ENCODE results near the gene GHDC.
"Not testable (repeated sequence)": the region's sequence is repeated elsewhere in the genome, so short reads cannot be mapped to it uniquely, and the experiment has no call there.

GHDC gene, protein sequence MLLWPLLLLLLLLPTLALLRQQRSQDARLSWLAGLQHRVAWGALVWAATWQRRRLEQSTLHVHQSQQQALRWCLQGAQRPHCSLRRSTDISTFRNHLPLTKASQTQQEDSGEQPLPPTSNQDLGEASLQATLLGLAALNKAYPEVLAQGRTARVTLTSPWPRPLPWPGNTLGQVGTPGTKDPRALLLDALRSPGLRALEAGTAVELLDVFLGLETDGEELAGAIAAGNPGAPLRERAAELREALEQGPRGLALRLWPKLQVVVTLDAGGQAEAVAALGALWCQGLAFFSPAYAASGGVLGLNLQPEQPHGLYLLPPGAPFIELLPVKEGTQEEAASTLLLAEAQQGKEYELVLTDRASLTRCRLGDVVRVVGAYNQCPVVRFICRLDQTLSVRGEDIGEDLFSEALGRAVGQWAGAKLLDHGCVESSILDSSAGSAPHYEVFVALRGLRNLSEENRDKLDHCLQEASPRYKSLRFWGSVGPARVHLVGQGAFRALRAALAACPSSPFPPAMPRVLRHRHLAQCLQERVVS

DNA sequence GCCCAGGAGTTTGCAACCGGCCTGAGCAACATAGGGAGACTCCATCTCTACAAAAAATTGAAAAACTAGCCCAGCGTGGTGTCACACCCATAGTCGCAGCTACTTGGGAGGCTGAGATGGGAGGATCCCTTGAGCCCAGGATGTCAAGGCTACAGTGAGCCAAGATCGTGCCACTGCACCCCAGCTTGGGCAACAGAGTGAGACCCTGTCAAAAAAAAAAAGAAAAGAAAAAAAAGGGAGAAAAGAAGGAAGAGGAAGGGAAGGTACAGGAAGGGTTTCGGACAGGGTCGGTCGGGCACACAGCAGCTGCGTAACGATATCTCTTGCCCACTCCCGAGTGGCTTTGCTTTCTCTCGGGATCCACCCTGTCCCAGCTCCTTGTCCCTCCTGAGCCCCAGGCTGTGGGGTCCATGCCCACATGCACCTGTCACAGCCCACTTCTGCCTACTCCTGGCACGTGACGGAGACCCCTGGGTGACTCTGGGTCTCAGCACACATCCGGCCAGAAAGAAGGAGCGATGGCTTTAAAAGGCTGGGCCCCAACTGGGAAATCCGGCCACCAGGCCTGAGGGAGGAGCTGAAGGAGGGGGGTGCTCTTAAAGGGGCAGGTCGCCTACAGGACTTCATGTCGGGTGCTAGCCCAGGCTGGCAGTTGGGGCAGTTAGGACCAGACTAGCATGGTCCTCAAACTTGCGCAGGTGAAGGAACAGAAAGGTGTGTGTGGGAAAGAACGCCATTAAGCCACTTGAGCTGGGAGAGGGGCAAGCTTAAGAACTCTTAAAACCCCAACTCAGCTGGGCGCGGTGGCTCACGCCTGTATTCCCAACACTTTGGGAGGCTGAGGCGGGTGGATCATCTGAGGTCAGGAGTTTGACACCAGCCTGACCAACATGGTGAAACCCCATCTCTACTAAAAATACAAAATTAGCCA is at the start of gene GHDC:
TSS of gene GHDC (minus strand) at position 526 of the 931 bp plus-strand sequence. CDS start 913 bp downstream, outside the sequence.
- DNase-seq: peak; percentile 81 to 85

DNA sequence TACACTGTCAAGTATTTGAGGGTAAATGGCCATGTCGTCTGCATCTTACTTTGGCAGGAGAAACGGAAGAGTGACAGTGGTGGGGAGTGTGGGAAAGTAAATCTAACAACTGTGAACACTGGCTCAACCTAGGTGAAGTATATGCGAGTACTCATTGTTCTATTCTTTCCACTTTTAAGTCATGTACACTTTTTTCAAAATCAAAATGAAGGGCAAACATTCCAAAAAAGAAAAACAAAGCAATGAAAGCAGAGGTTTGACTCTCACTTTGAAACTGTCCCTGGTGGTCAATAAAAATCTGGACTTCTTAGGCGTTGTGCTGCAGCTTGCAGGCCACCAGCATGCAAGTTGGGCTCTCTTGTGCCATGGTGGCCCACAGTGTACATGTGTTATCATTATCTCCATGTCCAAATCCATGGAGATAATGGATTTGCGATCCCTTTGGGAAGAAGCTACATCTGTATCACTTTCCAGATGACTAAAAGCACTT is 49.2 kb upstream of the GHDC start:
- no peak for DNase-seq

DNA sequence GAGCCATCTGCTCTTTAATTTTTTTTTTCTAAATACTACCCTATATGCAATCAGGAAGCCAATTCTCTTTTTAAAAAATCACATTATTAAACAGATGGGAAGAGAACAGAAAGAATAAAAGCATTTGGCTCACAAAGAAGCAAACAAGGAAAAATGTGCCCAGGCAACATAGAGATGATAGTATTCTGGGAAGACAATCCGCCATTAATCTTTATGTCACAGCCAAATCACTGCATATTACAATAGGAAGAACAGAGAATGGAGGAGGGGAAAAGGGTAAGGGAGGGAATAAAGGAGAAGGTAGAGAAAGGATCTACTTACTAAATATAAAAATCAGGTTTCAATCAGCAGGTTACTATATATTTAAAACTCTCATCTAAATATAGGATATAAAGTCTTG is 47.6 kb upstream of the GHDC start:
- no peak for DNase-seq

DNA sequence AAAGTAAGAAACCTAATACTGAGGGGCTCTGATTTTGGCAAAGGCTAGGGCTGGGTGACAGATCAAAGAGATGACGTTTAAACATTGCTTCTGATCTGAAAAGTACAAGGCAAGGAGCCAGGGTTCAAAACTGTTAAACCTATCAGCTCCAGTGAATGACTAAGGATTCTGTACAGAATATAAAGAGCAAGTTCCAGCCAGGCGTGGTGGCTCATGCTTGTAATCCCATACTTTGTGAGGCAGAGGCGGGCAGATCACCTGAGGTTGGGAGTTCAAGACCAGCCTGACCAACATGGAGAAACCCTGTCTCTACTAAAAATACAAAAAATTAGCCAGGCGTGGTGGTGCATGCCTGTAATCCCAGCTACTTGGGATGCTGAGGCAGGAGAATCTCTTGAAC is 46.6 kb upstream of the GHDC start:
- DNase-seq: not testable (repeated sequence)

DNA sequence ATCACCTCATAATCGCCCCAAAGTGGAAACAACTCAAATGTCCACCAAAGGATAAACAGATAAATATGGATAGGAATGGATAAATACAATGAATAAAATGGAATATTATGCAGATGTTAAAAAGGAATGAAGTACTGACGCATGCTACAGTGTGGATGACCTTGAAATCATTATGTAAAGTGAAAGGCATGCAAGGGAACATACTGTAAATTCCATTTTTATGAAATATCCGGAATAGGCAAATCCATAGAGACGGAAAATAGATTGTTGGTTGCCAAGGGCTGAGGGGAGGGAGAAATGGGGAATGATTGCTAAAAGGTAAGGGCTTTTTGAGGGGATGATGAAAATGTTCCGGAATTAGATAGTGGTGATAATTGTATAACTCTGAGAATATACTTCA is 45.9 kb upstream of the GHDC start:
- no peak for DNase-seq

DNA sequence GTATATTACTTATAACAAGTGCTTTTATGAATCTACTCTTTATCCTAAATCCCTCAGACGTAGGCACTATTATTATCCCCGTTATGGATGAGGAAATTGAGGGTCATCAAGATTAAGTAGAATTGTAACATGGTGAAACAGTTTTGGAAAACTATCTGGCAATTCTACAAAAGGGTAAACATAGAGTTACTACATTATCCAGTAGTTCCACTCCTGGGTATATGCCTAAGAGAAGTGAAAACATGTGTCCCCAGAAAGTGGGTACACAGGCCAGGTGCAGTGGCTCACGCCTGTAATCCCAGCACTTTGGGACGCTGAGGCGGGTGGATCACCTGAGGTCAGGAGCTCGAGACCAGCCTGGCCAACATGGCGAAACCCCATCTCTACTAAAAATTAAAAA is 45.3 kb upstream of the GHDC start:
- DNase-seq: not testable (repeated sequence)

DNA sequence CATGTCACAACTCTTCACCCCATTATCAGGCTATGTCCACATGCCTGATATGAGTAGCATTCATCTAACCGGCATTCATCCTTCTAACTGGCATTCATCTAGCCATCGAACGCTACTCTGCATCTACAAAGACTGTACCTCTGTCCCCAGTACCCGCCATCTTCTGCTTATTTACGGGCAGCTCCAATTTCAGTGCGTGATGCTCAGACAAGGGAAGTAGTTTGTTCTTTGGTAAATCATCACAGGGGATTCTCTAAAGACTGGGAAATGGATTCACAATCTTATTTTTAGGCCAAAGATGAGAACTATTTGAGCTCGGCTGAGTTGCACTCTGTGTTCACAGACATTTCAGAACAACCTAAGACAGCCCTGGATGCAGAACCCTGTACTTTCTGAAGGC is 42.5 kb upstream of the GHDC start:
- DNase-seq: no peak

DNA sequence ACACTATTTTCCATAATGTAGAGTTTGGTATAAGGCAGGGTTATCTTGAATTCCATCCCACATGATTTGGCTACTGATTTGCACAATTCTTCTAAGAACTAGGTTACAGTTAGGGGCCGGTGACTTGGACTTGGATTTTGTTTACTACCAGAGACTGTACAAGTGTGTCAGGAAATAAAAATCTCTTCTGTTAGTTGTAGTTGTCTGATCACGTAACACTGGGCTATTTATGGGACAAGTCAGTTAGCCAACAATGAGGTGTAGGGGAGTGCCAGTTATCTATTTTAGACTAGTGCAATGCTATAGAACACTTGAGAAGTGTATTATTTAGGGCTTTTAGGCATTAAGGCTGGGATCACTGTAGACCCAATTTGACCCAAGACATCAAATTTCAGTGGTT is 39.7 kb upstream of the GHDC start:
- DNase-seq: no peak

DNA sequence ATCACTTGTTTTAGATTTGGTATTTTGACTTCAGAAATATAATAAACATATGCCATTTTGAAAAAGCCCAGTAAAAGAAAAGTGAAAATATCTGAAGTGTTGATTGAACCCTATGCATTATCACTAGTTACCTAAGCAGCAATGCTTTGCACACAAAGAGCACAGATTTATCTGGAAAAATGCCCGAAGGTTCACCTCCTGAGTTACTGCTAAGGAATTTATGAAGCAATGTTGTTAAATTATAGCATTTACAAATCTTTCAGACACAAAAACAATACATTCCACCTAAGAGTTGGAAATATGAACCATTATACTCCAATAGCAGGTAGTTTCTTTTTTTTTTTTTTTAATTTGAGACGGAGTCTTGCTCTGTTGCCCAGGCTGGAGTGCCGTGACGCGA is 38.9 kb upstream of the GHDC start:
- DNase-seq: no peak

DNA sequence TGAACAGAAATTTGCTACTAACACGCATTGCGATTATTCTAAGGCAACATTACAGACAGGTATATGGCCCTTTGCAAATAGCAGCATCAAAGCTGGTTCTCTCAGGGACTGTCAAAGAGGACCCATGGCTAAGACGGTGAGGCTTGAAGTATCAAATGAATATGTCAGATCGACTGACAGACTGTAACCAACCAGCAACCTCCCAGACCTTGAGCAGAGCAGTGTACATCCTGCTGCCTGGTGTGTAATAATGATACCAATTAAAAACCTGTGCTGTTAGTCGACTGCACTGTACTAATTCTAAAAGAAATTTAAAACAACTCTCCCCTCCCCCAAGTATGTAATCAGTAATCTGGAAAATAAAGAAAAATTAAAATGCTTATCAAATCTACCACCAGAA is 35.9 kb upstream of the GHDC start:
- DNase-seq: peak in 1 of 2 experiments; percentile 57

DNA sequence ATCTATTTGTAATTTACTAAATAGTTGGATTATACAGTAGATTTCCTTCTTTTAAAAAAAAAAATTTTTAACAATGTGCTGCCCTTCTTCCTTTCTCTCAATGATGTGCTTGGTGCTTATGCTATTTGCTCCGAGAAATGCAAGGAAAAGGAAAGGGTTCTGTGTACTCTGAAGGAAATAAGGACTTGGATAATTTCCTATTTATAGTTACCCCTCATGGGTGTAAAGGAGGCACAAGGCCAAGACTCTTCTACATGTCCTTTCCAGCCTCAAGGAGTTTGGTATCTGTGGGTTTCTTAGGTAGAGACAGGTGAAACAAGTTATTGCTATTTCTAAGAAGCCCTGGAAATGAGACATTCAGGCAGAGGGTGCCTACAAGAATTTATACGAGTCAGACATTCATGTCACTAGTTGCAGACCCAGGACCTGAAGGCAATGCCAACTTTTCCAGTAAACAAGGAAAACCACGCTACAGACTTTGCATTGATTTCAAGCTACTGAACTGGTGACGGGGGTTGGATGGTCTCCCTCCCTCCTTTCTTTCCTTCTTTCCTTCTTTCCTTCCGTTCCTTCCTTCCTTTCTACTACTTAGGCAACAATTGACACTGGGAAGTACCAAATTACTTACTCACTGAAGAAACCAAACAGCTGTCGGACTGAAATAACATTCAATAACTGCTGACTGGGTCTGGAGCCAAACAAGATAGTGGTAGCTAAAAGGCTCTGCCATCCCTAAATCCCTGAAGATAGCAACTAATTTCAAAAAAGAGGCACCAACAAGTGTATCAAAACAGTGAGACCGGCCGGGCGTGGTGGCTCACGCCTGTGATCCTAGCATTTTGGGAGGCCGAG is 33.8 kb upstream of the GHDC start:
- no peak for DNase-seq

DNA sequence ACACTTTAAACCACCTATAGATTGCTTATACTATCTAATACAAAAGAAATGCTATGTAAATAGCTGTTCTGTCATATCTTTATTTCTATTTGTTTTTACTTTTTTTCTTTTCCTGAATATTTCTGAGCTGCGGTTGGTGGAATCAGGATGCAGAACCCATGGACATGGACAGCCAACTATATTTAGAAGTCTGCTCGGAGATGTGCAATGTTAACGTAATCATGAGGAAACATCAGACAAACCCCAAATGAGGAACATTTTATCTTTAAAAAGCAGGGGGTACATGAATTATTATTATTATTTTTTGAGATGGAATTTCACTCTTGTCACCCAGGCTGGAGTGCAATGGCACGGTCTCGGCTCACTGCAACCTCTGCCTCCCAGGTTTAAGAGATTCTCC is 31.4 kb upstream of the GHDC start:
- DNase-seq: no peak

DNA sequence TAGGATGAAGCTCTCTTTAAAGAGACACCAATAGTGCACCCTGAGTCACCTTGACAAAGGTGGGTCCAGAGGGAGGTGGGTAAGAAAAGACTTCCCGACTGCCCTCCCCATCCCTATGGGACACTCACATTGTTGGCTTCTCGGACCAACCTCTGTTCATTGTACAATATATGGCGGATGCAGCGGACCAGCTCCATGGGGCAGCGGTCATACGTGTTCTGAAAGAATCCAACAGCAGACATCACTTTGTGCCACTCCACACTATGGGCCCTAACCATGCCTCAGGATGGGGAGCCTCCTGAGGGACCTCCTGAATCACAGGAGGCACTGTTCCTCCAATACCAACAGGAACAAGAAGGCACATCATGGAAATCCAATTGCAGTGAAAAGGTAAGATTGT is 30.4 kb upstream of the GHDC start:
- DNase-seq: no peak

DNA sequence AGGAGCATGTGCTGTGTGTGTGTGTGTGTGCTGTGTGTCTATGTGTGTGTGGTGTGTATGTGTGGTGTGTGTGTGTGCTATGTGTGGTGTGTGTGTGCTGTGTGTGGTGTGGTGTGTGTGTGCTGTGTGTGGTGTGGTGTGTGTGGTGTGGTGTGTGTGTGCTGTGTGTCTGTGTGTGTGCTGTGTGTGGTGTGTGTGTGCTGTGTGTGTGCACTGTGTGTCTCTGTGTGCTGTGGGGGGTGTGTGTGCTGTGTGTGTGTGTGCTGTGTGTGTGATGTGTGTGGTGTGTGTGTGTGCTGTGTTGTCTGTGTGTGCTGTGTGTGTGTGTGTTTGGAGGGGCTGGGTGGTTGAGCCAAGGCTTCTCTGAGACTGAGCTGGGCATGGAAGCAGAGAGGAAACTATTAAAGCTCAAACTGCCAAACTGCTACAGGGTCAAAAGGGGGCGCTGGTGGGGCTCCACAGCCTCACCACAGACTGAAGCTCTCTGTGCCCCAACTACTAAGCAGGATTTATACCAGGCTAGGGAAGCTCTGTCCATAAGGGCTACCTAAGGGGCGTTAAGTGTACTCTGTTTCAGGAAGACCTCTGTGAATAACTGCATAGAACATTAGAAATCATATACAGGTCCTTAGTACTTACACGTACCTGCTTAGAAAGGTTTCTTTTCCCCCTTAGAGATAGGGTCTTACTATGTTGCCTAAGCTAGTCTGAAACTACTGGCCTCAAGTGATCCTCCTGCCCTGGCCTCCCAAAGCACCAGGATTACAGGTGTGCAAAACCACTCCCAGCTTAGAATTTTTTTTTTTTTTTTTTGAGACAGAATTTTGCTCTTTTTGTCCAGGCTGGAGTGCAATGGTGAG is 27.8 kb upstream of the GHDC start:
- DNase-seq: peak; percentile 21 to 36

DNA sequence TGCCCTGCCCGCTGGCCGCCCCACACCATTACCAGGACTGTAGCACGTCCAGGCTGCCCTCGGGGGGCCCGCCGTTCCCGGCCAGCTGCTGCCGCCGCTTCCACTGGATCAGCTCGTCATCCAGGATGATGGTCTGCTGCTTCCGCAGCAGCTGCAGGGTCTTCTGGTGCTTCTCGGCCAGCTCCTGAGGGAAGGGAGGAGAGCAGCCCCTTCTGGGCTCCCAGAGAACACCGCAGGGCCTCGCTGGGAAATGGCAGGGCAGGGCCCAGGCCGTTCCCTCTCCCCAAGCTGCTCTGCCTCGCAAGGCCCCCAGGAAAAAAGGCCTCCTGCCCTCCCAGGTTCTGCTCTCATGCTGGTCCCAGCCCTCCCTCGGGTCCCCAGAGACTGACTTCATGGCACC is 25.0 kb upstream of the GHDC start:
- DNase-seq: not testable (repeated sequence)

DNA sequence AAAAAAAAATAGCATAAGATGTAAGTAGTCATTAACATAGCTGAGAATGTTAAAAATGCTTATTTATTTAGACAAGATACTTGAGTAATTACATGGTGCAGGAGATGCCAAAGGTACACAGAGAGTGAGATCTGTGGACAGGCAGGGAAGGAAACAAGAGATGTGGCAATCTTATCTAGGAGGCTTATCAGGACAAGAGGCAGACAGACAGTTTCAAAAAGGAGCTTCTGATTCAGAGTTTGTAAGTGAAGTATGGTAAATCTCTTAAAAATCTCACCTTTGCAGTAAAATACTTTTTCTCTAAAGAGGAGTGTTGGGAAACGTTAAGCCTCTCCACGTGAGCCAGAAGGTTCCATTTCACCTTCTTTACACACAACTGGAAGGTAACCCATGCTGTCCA is 19.9 kb upstream of the GHDC start:
- DNase-seq: no peak

DNA sequence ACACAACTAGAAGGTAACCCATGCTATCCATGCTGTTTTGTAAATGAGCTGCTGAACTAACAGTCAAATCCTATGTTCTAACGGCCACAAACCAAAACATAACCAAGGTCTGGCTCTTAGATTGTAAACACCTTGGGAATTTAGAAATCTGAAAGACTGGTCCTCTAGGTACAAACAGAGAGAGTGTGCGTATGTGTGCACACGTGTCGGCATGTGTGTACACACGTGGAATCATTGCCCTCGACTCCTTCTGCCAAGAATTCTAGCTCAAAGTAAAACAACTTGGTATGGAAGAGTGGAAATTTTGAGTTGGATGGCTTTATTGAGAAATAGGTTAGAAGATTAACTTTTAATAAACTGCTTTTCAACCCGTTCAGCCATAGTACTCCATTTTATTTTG is 18.1 kb upstream of the GHDC start:
- DNase-seq: no peak

DNA sequence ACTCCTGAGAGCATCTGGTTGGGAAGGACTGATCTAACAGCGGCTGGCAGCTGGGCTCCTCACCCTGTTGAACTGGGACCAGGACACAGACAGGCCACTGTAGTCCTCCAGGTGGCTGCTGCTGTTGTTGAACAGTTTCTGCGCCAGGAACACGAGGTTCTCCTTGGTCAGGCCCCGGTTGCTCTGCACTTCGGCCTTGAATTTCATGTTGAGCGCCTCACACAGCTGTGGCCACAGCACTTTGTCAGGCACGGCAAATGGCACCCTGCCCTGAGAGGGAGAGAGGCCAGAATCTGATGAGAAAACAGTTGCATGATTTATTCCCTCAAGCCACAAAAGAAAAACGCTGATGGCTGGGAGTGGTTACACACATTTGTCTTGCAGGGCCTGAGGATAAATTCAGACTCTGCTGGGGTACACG is 17.6 kb upstream of the GHDC start:
- DNase-seq: not testable (repeated sequence)

DNA sequence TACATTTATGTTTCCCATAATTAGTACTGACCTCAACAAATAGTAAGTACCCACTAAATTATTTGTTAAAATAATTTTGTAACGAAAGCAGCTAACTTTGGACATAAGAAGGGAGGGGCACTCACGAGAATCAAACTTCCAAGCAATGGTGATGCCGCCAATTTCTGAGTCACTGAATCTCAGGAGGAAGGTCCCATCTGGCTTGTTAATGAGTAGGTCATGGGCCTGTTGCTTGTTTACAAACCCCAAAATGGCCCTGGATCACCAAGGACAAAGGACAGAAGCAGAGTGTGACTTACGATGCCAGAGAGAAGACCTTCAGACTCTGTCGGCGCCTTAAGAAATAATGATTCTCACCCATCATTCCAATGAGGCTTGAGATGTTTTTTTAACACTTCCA is 15.8 kb upstream of the GHDC start:
- no peak for DNase-seq

DNA sequence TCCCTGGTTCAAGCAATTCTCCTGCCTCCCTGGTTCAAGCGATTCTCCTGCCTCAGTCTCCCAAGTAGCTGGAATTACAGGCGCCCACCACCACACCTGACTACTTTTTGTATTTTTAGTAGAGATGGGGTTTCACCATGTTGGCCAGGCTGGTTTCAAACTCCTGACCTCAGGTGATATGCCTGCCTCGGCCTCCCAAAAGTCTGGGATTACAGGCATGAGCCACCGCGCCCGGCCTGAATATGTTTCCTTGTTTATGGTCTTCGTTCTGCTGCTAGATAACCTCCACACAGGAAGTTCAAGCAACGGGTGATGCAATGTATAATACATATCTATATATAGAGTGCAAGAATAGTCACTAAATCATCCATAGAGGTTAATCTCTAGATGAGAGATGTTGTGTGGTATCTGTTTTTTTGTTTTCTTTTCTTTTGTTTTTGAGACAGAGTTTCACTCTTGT is 11.9 kb upstream of the GHDC start:
- DNase-seq: not testable (repeated sequence)

DNA sequence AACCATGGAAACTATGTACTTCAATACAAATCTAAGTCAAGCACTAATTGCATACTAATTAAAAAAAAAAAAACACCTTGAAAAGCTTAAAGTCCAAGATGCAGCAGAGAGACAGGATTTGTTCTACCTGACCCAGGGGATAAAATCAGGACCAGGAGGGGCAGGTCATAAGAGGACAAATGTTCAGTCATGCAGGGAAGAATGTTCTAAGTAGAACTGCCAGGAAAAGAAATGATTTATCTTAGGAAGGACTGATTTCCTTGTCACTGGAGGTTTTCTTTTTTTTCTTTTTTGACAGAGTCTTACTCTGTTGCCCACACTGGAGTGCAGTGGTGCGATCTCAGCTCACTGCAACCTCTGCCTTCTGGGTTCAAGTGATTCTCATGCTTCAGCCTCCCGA is 9.1 kb upstream of the GHDC start:
- DNase-seq: no peak

Measured in NCI-H2081 (cell line).